GM19438 (cell line): ENCODE results near the gene PLAC8L1.
"Not testable (repeated sequence)": the region's sequence is repeated elsewhere in the genome, so short reads cannot be mapped to it uniquely, and the experiment has no call there.

ENCODE experiments used
- ATAC-seq: cut with Tn5 transposase; IDR thresholded peaks from one replicate; pipeline ENCODE4 v1.9.1; 2021; ENCODE audit warnings: low read depth; ENCODE audit not compliant: unreplicated experiment

The PLAC8L1 gene

GRCh38 chr5:146105477-146105876 is at the start of gene PLAC8L1:
Gene PLAC8L1, minus strand, starts transcription at chr5:146105577. Its CDS starts 1,266 bp downstream, at chr5:146104311.
- ATAC-seq = no peak

DNA sequence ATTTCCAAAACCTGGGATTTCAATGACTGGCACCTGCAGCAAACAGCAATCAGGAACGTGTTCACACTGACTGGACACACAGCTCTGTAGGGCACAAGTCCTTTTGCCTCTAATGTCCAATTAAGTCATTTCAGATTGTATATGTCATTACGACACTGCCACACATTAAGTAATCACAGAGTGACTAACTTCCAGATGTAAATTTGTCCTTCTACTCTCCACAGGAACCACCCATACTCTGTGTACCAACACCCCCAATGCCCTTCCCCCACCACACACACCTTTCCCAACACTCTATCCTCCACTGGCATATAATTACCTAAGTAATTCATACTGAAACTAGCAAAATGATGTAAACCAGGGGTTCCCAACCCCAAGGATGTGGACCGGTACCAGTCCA is 46.6 kb upstream of the PLAC8L1 start:
- ATAC-seq = no peak

DNA sequence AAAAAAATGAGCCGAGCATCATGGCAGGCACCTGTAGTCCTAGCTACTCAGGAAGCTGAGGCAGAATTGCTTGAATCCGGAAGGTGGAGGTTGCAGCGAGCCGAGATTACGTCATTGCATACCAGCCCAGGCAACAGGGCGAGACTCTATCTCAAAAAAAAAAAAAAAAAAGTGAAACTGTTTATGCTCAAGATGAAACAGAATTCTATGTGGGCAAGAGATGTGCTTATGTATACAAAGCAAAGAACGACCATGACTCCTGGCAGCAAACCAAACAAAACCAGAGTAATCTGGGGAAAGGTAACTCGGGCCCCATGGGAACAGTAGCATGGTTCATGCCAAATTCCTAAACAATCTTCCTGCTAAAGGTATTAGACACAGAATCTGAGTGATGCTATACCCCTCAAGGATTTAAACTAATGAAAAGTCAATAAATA is 32.6 kb upstream of the PLAC8L1 start:
- ATAC-seq = no peak

DNA sequence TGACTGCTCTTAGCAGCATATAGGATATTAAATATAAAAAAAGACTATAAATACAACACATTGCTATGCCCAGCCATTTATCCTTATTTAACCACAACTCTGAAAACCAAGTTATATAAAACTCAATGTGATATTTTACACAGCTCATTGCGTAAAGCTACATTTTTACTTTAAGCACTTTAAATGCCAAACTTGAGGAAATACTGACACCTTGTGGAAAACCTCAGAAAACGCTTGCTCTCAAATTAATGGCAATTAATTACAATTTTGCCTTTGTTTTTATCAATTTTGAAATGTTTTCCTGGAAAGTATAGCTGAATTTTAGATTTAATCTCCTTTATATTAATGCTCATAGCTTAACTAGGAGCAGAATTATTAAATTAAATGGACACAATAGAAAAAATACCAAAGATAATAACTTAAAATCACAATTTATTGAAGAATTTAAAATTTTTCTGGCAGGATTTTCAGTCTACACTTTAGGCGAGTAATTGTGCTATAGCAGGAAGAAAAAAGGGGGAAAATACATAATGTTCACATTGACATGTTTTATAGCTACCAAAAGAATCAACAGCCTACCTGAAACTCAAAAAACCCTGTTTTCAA is 25.2 kb upstream of the PLAC8L1 start:
- ATAC-seq = no peak

DNA sequence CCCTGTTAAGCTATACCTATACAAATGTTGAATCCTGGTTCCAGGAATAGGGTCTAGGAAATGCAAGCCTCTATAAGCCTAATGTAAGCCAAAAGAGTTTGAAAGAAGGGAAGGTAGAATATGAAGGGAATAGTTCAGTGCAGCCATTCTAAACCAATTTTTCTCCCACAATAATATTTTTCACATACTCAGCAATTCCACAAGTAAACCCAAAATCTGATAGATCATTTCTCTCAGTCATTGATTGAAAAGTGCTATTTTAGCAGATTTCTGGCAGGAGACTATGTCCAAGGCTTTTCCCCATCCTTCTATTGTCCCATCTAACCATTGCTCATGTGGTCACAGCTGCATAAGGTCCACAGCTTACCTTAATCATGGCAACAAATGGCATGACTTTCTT is 20.7 kb upstream of the PLAC8L1 start:
- no peak for ATAC-seq

DNA sequence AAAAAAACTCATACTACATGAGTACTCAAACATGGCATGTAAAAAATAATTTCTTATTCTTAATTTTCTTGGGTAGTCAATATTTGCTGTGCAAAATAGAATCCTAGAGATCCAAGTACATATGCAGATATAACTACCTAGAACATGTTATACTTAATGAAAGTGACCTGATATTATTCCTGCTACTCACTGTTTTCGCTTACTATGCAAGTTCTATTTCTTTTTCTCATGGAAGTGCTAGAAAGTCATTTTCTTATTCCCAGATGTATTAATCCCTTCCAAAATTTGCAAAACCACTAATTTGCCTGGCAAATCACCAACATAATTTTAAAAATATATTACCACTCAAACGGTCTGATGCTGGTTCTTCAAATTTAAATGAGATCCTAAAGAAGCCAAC is 19.2 kb upstream of the PLAC8L1 start:
- no peak for ATAC-seq

GRCh38 chr5:146121451-146121850 is 16.1 kb upstream of the PLAC8L1 start:
- ATAC-seq = not testable (repeated sequence)

GRCh38 chr5:146118322-146118721 is 12.9 kb upstream of the PLAC8L1 start:
- no peak for ATAC-seq

- not testable (repeated sequence) for ATAC-seq
Measured at GRCh38 chr5:146117216-146117615, 11.8 kb upstream of the PLAC8L1 start.

DNA sequence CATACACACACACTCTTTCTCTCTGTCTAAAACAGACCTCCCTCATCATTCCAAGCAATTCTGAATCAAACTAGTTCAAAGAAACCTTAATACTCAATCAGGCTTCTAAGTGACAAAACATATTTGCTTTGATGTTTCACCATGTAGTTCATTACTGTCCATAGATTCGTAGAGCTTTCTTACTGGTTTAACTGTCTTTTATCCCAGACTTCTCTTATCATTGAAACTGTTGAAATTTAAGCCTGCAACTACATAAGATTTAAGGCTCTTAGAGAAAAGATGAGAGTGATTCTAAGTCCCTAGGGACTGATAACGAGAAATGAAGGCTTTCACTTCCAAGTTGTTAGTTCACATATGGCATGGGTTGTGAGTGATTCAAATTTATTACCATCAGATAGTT is 11.0 kb upstream of the PLAC8L1 start:
- ATAC-seq = no peak

- ATAC-seq = no peak
Measured at GRCh38 chr5:146112476-146112875, 7.1 kb upstream of the PLAC8L1 start.

DNA sequence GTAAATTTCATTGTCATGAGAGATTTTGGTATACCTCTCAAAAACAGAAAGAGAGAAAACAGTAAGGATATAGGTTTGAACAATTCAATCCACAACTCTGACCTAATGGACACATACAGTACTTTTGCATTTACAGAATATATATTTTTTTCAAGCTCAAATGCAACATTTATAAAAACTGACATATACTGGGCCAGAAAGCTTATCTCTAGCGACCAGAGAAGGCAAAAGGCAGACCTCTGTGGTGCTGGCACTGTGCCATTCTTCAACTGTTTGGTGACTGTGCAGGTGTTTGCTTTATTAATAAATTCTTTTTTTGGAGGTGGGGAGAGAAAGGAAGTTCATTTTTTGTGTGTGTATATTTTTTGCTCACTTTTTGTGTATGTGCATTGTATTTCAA is 6.0 kb upstream of the PLAC8L1 start:
- ATAC-seq = no peak

- ATAC-seq = no peak
Measured at GRCh38 chr5:146109379-146109778, 4.0 kb upstream of the PLAC8L1 start.

DNA sequence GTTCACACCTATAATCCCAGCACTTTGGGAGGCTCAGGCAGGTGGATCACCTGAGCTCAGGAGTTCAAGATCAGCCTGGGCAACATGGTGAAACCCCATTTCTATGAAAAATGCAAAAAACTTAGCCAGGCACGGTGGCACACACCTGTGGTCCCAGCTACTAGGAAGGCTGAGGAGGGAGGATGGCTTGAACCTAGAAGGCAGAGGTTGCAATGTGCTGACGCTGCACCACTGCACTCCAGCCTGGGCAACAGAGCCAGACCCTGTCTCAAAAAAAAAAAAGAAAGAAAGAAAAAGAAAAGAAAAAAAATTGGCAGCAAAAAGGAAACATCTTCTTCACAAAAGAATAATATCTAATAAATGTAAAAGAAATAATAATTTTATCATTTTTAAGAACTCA is 3.5 kb upstream of the PLAC8L1 start:
- ATAC-seq = not testable (repeated sequence)

- no peak for ATAC-seq
Measured at GRCh38 chr5:146107901-146108300, 2.5 kb upstream of the PLAC8L1 start.

DNA sequence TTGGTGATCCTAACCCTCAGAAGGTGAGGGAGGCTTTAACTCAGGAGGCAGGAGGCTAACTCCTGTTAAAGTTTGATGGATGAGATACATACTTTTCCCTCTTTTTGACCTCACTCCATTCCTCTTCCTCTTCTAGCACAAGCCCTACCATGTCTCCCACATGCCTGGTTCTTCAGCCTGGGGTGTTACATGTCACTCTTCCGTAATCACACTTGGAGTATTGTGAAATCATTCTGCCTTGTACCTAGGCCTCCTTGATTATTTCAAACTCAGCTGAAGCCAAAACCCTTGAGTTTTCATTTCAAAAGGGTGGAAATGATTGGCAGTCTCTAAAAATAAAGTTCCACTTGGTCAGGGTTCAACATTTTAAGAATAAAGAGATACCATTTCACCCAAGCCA is 1.8 kb downstream of the PLAC8L1 start:
- ATAC-seq = no peak

- no peak for ATAC-seq
Measured at GRCh38 chr5:146101646-146102045, 3.7 kb downstream of the PLAC8L1 start.

- ATAC-seq = no peak
Measured at GRCh38 chr5:146098047-146098446, 7.3 kb downstream of the PLAC8L1 start.

- no peak for ATAC-seq
Measured at GRCh38 chr5:146091881-146092280, 13.5 kb downstream of the PLAC8L1 start.

DNA sequence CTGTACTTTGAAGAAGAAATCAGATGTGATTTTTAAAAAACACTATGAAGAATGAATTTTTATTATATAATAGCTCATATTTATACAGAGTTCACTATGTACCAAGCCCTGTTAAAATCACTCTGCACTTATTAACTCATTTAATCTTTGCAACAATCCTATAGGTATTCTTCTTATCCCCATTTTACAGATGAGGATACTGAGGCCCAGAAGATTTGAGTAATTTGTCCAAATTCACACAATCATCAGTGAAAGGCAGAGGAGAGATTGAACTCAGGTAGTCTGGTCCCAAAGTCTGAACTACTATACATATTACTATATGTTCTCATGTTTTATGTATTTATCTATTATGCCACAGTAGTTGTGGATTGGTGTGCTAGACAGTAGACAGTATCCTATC is 16.1 kb downstream of the PLAC8L1 start:
- no peak for ATAC-seq

DNA sequence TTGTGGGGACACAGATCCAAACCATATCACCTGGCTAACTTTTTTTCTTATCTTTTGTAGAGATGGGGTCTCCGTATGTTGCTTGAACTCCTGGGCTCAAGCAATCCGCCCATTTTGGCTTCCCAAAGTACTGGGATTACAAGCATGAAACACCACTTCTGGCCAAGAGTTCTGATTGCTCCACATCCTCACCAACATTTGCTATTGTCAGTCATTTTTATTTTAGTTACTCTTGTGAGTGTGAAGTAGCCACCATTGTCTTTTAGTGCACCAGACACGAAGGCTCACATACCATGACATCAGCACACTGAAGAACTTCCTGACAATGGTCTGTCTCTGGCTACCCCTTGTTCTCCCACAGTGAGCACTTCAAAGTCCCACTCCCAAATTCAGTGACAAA is 17.3 kb downstream of the PLAC8L1 start:
- no peak for ATAC-seq

DNA sequence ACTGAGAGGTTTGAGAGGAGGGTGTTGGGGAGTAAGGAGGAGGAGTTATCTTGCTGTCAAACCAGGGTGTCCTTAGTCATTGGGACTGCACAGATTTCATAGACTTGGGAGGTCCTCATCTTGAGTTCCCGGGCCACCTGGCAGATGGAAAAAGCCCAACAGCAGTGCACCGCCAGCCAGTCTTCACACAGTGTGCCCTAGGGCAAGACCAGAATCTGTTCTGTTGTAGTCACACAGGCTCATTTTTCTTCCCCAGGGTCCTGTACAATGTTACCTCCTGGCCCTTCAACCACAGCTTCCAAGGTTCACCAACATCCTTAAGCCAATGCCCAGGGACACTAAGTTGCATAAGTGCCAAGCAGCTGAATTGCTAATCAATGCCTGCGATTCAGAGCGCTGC is 21.0 kb downstream of the PLAC8L1 start:
- ATAC-seq = no peak

- peak; percentile 69 for ATAC-seq
Measured at GRCh38 chr5:146082798-146083197, 22.6 kb downstream of the PLAC8L1 start.
